Measurements from ENCODE around the gene CYBA. TPM values are rescaled to one million over a fixed set of nuclear protein-coding genes. Genes with fewer than 3 reads are reported as not detected.

CYBA gene
- total RNA-seq, 2 experiments from 2014 or later: 155 to 200 TPM

DNA sequence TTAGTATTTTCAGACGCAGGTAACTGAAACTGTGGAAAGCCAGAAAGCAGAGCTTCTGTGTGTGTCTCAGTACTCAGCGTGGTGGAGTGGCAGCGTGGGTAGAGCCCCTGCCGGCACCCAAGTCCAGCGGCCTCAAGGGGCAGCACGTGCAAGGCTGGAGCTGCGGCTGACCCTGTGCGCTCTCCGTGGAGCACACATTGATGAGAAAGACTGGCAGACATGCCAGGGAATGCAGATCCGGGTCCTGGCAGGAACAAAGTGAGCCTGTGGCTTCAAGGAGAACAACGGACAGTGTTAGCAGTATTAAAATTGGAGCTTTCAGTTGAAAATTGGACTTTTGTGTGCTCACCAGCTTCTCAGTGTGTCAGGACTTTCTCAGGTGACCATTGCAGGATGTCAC lies 57.4 kb downstream of the CYBA start:
- no peak for ATAC-seq
- intact Hi-C loops (cut with DNase I, micrococcal nuclease): no loop called here
- POLR2A ChIA-PET: no interaction called here
- H3K9me3 Mint-ChIP-seq (ENCODE audit: low read depth): no peaks in the 10 kb centered on the region
- H3K27ac Mint-ChIP-seq: no peak overlapping the region
- no peaks in the 10 kb centered on the region for H3K27me3 Mint-ChIP-seq
- no peak overlapping the region for H3K4me3 Mint-ChIP-seq
- H3K4me1 Mint-ChIP-seq: peaks cover 40% of the 10 kb centered on the region
- CTCF ChIA-PET: no interaction called here
- DNase-seq: no peak
- H3K36me3 Mint-ChIP-seq (ENCODE audit: low read depth): peaks cover 44% of the 10 kb centered on the region

Other genes starting within 250 kb of the CYBA start
- gene ZFPM1, start 197.8 kb downstream of the CYBA start, total RNA-seq: 10 to 100 TPM in 1 of 2 experiments, 1 to 10 TPM in 1; 9.9 to 12.6 TPM
- 10 to 100 TPM; 70.0 to 76.4 TPM for gene ZC3H18, start 80.7 kb downstream of the CYBA start, total RNA-seq
- under 1 TPM in 1 of 2 experiments, not detected in 1; 0.18 TPM for gene IL17C, start 12.5 kb downstream of the CYBA start, total RNA-seq
- 10 to 100 TPM; 62.8 to 81.1 TPM for gene MVD, start 12.0 kb upstream of the CYBA start, total RNA-seq
- gene SNAI3, start 35.5 kb upstream of the CYBA start, total RNA-seq: 1 to 10 TPM; 3.6 to 4.1 TPM
- 10 to 100 TPM; 44.0 to 49.7 TPM for gene RNF166, start 55.4 kb upstream of the CYBA start, total RNA-seq
- 10 to 100 TPM; 29.6 to 36.2 TPM for gene CTU2, start 55.5 kb upstream of the CYBA start, total RNA-seq
- 100 to 1,000 TPM; 105 to 126 TPM for gene PIEZO1, start 134.2 kb upstream of the CYBA start, total RNA-seq
- gene CDT1, start 152.7 kb upstream of the CYBA start, total RNA-seq: 100 to 1,000 TPM; 136 to 182 TPM
- 100 to 1,000 TPM; 105 to 179 TPM for gene APRT, start 160.9 kb upstream of the CYBA start, total RNA-seq
- 10 to 100 TPM; 20.1 TPM for gene GALNS, start 205.9 kb upstream of the CYBA start, total RNA-seq
- 10 to 100 TPM; 43.3 to 50.7 TPM for gene TRAPPC2L, start 206.1 kb upstream of the CYBA start, total RNA-seq
- not detected for gene PABPN1L, start 215.6 kb upstream of the CYBA start, total RNA-seq

Measured in activated CD4-positive, alpha-beta T cell treated with anti-CD3 and anti-CD28 coated beads for 36 hours (primary cell).